GM12878 (cell line): ENCODE results near the gene GTF3A.

Experiments
- EP300 ChIP-seq, 2 experiments: fragments of 150-350 bp in 1 of 2; IDR thresholded peaks; 2 replicates each; pipeline ENCODE4 v1.6.1; 2011 to 2012; ENCODE audit warnings: low read depth in 2 of 2, low read length in 2 of 2, borderline replicate concordance in 1 of 2, improper control_type of control experiment in 1 of 2, inconsistent platforms in 1 of 2; ENCODE audit not compliant: control insufficient read depth in 1 of 2
- EZH2 ChIP-seq: IDR thresholded peaks from 2 replicates; pipeline ENCODE4 v1.6.1; 2012; ENCODE audit warnings: low read depth, mild to moderate bottlenecking, control low read depth, inconsistent platforms, low read length, borderline replicate concordance; ENCODE audit not compliant: control insufficient read depth
- NFIC ChIP-seq: IDR thresholded peaks from 2 replicates; pipeline ENCODE4 v1.6.1; 2012; ENCODE audit warnings: low read depth, mild to moderate bottlenecking, inconsistent platforms, low read length, moderate library complexity
- POLR2A ChIP-seq: IDR thresholded peaks from 2 replicates; pipeline ENCODE4 v1.6.1; 2011; ENCODE audit warnings: low read depth, mild to moderate bottlenecking, low read length
- RFX5 ChIP-seq: IDR thresholded peaks from 2 replicates; pipeline ENCODE4 v1.6.1; 2011; ENCODE audit warnings: low read depth, low read length, improper control_type of control experiment
- SIN3A ChIP-seq: IDR thresholded peaks from 2 replicates; pipeline ENCODE4 v1.6.1; 2012; ENCODE audit warnings: low read depth, low read length, improper control_type of control experiment
- SPI1 ChIP-seq: IDR thresholded peaks from 2 replicates; pipeline ENCODE4 v1.6.1; 2011; ENCODE audit warnings: low read depth, mild to moderate bottlenecking, low read length, moderate library complexity, borderline replicate concordance; ENCODE audit not compliant: insufficient read depth
- SRF ChIP-seq, 2 experiments: IDR thresholded peaks; 2 replicates each; pipeline ENCODE4 v1.6.1; 2011; ENCODE audit warnings: low read depth in 2 of 2, low read length in 2 of 2, mild to moderate bottlenecking in 1 of 2, moderate library complexity in 1 of 2
- TF ChIP-seq, protein P1 (sequence below), 3 experiments: IDR thresholded peaks in 2 of 3; conservative IDR thresholded peaks in 1 of 3; 2 replicates each; pipeline ENCODE4 v1.5.1; 2011; ENCODE audit warnings: low read depth in 3 of 3, low read length in 3 of 3, mild to moderate bottlenecking in 3 of 3, control low read depth in 2 of 3, moderate library complexity in 2 of 3, inconsistent platforms in 1 of 3, mixed read lengths in 1 of 3; ENCODE audit not compliant: control insufficient read depth in 2 of 3, insufficient read depth in 1 of 3; ENCODE audit errors: extremely low read depth in 1 of 3
- TF ChIP-seq, protein P2 (sequence below): IDR thresholded peaks from 2 replicates; pipeline ENCODE4 v1.6.1; 2011; ENCODE audit warnings: low read depth, mild to moderate bottlenecking, low read length, moderate library complexity, borderline replicate concordance; ENCODE audit errors: extremely low read depth

DNA sequence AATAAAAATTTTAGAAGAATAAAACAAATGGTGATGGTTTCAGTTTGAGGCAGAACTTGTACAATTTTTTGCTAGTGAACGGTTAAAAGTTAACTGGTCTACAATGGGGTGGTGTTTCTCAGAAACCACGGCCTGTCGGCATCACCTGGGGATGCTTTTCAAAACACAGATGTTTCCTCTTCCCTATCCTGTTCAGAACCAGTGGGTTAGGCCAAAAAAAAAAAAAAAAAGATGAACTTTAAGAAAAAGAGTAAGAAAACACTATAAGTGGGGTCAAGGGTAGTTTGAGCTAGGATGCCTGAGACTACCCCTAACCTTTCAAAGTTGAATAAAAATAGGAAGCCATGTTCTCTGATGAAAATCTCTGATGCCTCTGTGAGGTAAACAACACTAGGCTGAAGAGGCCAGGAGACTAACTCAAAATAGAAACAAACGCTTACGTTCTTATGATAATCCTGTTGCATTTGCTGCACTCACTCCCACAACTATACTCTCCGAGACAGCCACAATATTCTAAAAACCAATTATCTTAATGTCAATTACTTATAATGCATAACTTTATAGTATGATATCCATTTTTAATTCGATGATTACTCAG, 22.7 kb downstream of the GTF3A start:
- no peak for TF ChIP-seq SIN3A
- no peak for TF ChIP-seq POLR2A
- no peak for TF ChIP-seq EZH2
- no peak for TF ChIP-seq RFX5
- TF ChIP-seq SRF (IDR thresholded peaks at IDR 0.05; ENCODE audit: low read depth in 2 of 2, low read length in 2 of 2): no peak
- TF ChIP-seq, protein P1, sequence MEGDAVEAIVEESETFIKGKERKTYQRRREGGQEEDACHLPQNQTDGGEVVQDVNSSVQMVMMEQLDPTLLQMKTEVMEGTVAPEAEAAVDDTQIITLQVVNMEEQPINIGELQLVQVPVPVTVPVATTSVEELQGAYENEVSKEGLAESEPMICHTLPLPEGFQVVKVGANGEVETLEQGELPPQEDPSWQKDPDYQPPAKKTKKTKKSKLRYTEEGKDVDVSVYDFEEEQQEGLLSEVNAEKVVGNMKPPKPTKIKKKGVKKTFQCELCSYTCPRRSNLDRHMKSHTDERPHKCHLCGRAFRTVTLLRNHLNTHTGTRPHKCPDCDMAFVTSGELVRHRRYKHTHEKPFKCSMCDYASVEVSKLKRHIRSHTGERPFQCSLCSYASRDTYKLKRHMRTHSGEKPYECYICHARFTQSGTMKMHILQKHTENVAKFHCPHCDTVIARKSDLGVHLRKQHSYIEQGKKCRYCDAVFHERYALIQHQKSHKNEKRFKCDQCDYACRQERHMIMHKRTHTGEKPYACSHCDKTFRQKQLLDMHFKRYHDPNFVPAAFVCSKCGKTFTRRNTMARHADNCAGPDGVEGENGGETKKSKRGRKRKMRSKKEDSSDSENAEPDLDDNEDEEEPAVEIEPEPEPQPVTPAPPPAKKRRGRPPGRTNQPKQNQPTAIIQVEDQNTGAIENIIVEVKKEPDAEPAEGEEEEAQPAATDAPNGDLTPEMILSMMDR (IDR thresholded peaks at IDR 0.05 in 2 of 3, conservative IDR thresholded peaks at IDR 0.05 in 1 of 3; ENCODE audit: control insufficient read depth in 2 of 3, extremely low read depth in 1 of 3, insufficient read depth in 1 of 3, low read depth in 3 of 3, low read length in 3 of 3): no peak
- TF ChIP-seq, protein P2, sequence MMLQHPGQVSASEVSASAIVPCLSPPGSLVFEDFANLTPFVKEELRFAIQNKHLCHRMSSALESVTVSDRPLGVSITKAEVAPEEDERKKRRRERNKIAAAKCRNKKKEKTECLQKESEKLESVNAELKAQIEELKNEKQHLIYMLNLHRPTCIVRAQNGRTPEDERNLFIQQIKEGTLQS: no peak
- no peak for TF ChIP-seq NFIC
- TF ChIP-seq EP300 (IDR thresholded peaks at IDR 0.05; ENCODE audit: borderline replicate concordance in 1 of 2, control insufficient read depth in 1 of 2, low read depth in 2 of 2, low read length in 2 of 2): no peak
- TF ChIP-seq SPI1: no peak
